ENCODE results near the gene RNF135.

- TF ChIP-seq POLR2A (IDR thresholded peaks at IDR 0.05), result no peak
- TF ChIP-seq CTCF (IDR thresholded peaks at IDR 0.05), result no peak
Measured at GRCh38 chr17:30939051-30939689, 31.7 kb upstream of the RNF135 start.
